Lung (tissue), 12 donors: Measurements from ENCODE around the gene NAALADL2. TPM values are rescaled to one million over a fixed set of nuclear protein-coding genes. Genes with fewer than 3 reads are reported as not detected.
A peak's percentile ranks its signal among the peaks of the same experiment; 100 is the strongest.

Experiments
- ATAC-seq: fragments of 200-7000 bp; cut with Tn5 transposase; one replicate; pipeline ENCODE4 v1.9.1; 2020; ENCODE audit warnings: moderate number of reproducible peaks; ENCODE audit not compliant: insufficient read depth, low FRiP score
- DNase-seq, 3 donors: peaks; one replicate each; pipeline ENCODE4 v3.0.0-alpha.2; 2013 to 2017
- H3K27ac ChIP-seq, 2 donors: one replicate each; pipeline ENCODE4 v1.5.1; 2013; ENCODE audit warnings: mild to moderate bottlenecking in 2 of 2, moderate library complexity in 2 of 2, control low read depth in 1 of 2, inconsistent platforms in 1 of 2, low read depth in 1 of 2, low read length in 1 of 2
- H3K27me3 ChIP-seq, 3 donors: one replicate each; pipeline ENCODE4 v1.5.1; 2013; ENCODE audit warnings: low read length in 2 of 3; ENCODE audit not compliant: control insufficient read depth in 3 of 3, insufficient read depth in 3 of 3
- H3K36me3 ChIP-seq, 4 donors: one replicate each; pipeline ENCODE4 v1.5.1; 2013; ENCODE audit warnings: low read length in 4 of 4, mild to moderate bottlenecking in 1 of 4, moderate library complexity in 1 of 4; ENCODE audit not compliant: control insufficient read depth in 4 of 4, insufficient read depth in 4 of 4
- H3K4me1 ChIP-seq, 5 donors: one replicate each; pipeline ENCODE4 v1.5.1; 2013; ENCODE audit warnings: low read length in 5 of 5, mild to moderate bottlenecking in 2 of 5, moderate library complexity in 1 of 5; ENCODE audit not compliant: control insufficient read depth in 5 of 5, insufficient read depth in 5 of 5
- H3K4me3 ChIP-seq: one replicate; pipeline ENCODE4 v1.5.1; 2013; ENCODE audit warnings: mild to moderate bottlenecking, control low read depth, moderate library complexity
- H3K9ac ChIP-seq, 2 donors: one replicate each; pipeline ENCODE4 v1.5.1; 2013; ENCODE audit warnings: low read length in 2 of 2, control low read depth in 1 of 2; ENCODE audit not compliant: insufficient read depth in 1 of 2
- H3K9me3 ChIP-seq, 4 donors: one replicate each; pipeline ENCODE4 v1.5.1; 2013; ENCODE audit warnings: low read length in 3 of 4, mild to moderate bottlenecking in 1 of 4, moderate library complexity in 1 of 4; ENCODE audit not compliant: control insufficient read depth in 4 of 4, insufficient read depth in 3 of 4
- WGBS, 2 donors: extraction: QIAGEN DNeasy Blood & Tissue Kit; methylation state at CpG; one replicate each; pipeline ENCODE4 v1.1.7; 2013; 5-methylcytosine and 5-hydroxymethylcytosine counted together
- polyA plus RNA-seq, 2 donors: library from polyadenylated mRNA; stranded (reverse); fragments of 200-250 nt; gene quantifications; one replicate each; pipeline ENCODE4 v1.2.1, GENCODE V29; 2013
- total RNA-seq, 2 donors: library from RNA; depleted of rRNA in 1 of 2; stranded (reverse); fragments of >200 nt in 1 of 2; gene quantifications; one replicate each; pipeline ENCODE4 v1.2.1, GENCODE V29; 2014 to 2021
- TF ChIP-seq, protein P1 (sequence below): IDR thresholded peaks from 2 replicates; pipeline ENCODE4 v1.5.1; 2012; ENCODE audit warnings: mild to moderate bottlenecking; ENCODE audit errors: control extremely low read depth, extremely low read depth
- donor health status: control.
- donor health status: control.
- donor health status: Bipolar disorder and iron deficiency.
- donor health status: healthy.
- donor health status: DM: yes; HTN: yes; CAD: no.

NAALADL2 gene
- total and polyA plus RNA-seq, 4 donors, result 0.49 to 46.7 (median 4.7) TPM

DNA sequence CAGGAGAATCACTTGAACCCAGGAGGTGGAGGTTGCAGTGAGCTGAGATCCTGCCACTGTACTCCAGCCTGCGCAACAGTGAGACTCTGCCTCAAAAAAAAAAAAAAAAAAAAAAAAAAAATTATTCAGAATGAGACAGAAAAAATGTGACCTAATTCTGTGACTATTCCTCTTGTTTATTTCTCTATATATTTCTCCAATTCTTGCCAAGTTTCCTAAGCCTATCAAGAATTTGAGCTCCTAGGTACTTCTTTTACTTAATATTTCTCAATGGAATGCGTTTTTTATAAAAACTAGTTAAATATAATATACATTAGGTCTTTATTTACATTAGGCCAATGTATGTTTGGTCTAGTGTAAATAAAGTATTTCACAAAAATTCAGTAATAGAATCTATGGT is 86.8 kb downstream of the NAALADL2 start:
- Histone ChIP-seq H3K36me3 (no peaks in the 10 kb centered on the region), H3K9me3 (peaks cover 0 to 3% (median 0%) of the 10 kb centered on the region in 4 donors), H3K27ac (no peak overlapping the region), H3K9ac (no peak overlapping the region), H3K4me3 (no peak overlapping the region), H3K27me3 (no peaks in the 10 kb centered on the region), H3K4me1 (peaks cover 0 to 3% (median 0%) of the 10 kb centered on the region in 5 donors)
- 82 to 95% methylated on average over 2 of the region's 2 CpGs for WGBS, 2 donors
- ATAC-seq (no peak), DNase-seq (peak in 2 of 3 donors; percentile 20 to 29)
- TF ChIP-seq, protein P1, sequence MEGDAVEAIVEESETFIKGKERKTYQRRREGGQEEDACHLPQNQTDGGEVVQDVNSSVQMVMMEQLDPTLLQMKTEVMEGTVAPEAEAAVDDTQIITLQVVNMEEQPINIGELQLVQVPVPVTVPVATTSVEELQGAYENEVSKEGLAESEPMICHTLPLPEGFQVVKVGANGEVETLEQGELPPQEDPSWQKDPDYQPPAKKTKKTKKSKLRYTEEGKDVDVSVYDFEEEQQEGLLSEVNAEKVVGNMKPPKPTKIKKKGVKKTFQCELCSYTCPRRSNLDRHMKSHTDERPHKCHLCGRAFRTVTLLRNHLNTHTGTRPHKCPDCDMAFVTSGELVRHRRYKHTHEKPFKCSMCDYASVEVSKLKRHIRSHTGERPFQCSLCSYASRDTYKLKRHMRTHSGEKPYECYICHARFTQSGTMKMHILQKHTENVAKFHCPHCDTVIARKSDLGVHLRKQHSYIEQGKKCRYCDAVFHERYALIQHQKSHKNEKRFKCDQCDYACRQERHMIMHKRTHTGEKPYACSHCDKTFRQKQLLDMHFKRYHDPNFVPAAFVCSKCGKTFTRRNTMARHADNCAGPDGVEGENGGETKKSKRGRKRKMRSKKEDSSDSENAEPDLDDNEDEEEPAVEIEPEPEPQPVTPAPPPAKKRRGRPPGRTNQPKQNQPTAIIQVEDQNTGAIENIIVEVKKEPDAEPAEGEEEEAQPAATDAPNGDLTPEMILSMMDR, result no peak

DNA sequence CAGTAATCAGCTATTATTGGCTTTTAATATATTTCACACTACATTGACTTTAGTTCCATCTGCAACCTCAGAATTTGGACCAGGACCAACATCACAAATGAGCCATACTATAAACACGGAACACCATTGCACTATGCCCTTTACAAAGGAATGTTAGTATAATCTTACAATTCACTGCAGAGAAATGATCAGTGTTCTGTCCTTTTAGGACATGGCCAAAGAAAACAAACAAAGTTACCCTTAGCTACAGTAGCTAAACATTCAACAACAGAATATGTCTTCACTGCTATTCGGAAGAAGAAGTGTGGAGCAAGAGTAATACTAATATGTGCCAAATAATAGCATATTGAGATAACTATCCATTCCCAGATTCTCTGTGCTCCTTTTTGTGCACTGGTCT is 90.4 kb downstream of the NAALADL2 start:
- H3K4me3 ChIP-seq, result no peak overlapping the region
- H3K27me3 ChIP-seq, result no peaks in the 10 kb centered on the region
- ATAC-seq (no peak), DNase-seq (peak in 2 of 3 donors; percentile 59 to 65)
- H3K27ac ChIP-seq, result no peak overlapping the region
- WGBS, 2 donors, result 69 to 79% methylated on average over 2 of the region's 2 CpGs
- H3K9me3 ChIP-seq, result no peaks in the 10 kb centered on the region
- TF ChIP-seq, protein P1, result no peak
- H3K9ac ChIP-seq, result no peak overlapping the region
- peaks cover 0 to 3% (median 0%) of the 10 kb centered on the region in 5 donors for H3K4me1 ChIP-seq
- no peaks in the 10 kb centered on the region for H3K36me3 ChIP-seq

DNA sequence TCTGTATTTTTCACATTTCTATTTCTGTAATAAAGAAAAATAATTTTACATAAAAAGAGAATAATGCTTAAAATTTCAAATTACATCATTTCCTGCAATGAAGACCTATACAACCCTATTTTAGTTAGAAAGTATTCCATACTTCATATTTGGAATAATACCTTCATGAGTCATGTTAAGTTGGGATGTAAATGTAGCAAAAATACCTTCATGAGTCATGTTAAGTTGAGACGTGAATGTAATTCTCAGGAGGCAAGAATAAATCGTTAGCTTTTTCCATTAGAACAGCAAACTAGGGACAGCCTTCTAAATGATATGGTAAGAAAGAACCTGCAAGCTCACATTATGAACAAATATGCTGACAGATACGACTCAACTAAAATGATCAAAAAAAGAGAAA is 91.9 kb downstream of the NAALADL2 start:
- TF ChIP-seq, protein P1, result no peak
- 81 to 92% methylated on average over 3 of the region's 3 CpGs for WGBS, 2 donors
- H3K9me3 ChIP-seq, result no peaks in the 10 kb centered on the region

GRCh38 chr3:174951498-174952005 is 92.4 kb downstream of the NAALADL2 start:
- Histone ChIP-seq H3K27ac (no peak overlapping the region), H3K9ac (no peak overlapping the region), H3K36me3 (no peaks in the 10 kb centered on the region), H3K4me1 (peaks cover 0 to 3% (median 0%) of the 10 kb centered on the region in 5 donors), H3K9me3 (no peaks in the 10 kb centered on the region), H3K4me3 (no peak overlapping the region), H3K27me3 (no peaks in the 10 kb centered on the region)
- TF ChIP-seq, protein P1, result no peak
- no peak for ATAC-seq
- no peak for DNase-seq
- 82 to 91% methylated on average over 2 of the region's 2 CpGs for WGBS, 2 donors

More for the DNA sequence above, 91.9 kb downstream of the NAALADL2 start:
- H3K9ac ChIP-seq, result no peak overlapping the region
- no peaks in the 10 kb centered on the region for H3K27me3 ChIP-seq
- DNase-seq (no peak), ATAC-seq (no peak)
- peaks cover 0 to 3% (median 0%) of the 10 kb centered on the region in 5 donors for H3K4me1 ChIP-seq
- no peak overlapping the region for H3K27ac ChIP-seq
- H3K36me3 ChIP-seq, result no peaks in the 10 kb centered on the region
- H3K4me3 ChIP-seq, result no peak overlapping the region
